CD14-positive monocyte (primary cell): Measurements from ENCODE around the gene RGMB. TPM values are rescaled to one million over a fixed set of nuclear protein-coding genes. Genes with fewer than 3 reads are reported as not detected.

Experiments
- DNase-seq, 3 donors: peaks; one replicate each; pipeline ENCODE4 v3.0.0-alpha.2; 2011 to 2022
- H2AFZ ChIP-seq: 2 replicates; pipeline ENCODE4 v1.6.0; 2012; ENCODE audit warnings: mild to moderate bottlenecking, low read depth, low read length, inconsistent platforms; ENCODE audit not compliant: insufficient read depth, poor library complexity, severe bottlenecking
- H3K27ac ChIP-seq, 2 donors: 1 replicate in 1 of 2; 2 replicates in 1 of 2; pipeline ENCODE4 v1.5.1; 2012 to 2013; ENCODE audit warnings: low read length in 2 of 2, control low read depth in 1 of 2, inconsistent platforms in 1 of 2, low read depth in 1 of 2, mild to moderate bottlenecking in 1 of 2
- H3K27me3 ChIP-seq, 2 donors: one replicate each; pipeline versions ENCODE4 v1.6.0 to v1.6.1; 2011 to 2013; ENCODE audit warnings: low read length in 2 of 2; ENCODE audit not compliant: control insufficient read depth in 2 of 2, insufficient read depth in 2 of 2
- H3K36me3 ChIP-seq, 2 donors: replicated peaks in 1 of 2; 1 replicate in 1 of 2; 2 replicates in 1 of 2; pipeline versions ENCODE4 v1.5.1 to v1.6.1; 2012 to 2013; ENCODE audit warnings: low read length in 2 of 2, control low read depth in 1 of 2, inconsistent platforms in 1 of 2, mild to moderate bottlenecking in 1 of 2; ENCODE audit not compliant: insufficient read depth in 2 of 2, control insufficient read depth in 1 of 2
- H3K4me1 ChIP-seq, 2 donors: 1 replicate in 1 of 2; 2 replicates in 1 of 2; pipeline versions ENCODE4 v1.5.1 to v1.6.1; 2012 to 2013; ENCODE audit warnings: low read length in 2 of 2, control low read depth in 1 of 2, inconsistent platforms in 1 of 2, mild to moderate bottlenecking in 1 of 2, moderate library complexity in 1 of 2; ENCODE audit not compliant: insufficient read depth in 2 of 2, control insufficient read depth in 1 of 2
- H3K4me2 ChIP-seq: replicated peaks from 2 replicates; pipeline ENCODE3; 2012; ENCODE audit warnings: low read length, moderate library complexity, mild to moderate bottlenecking; ENCODE audit not compliant: poor library complexity, severe bottlenecking; ENCODE audit errors: extremely low read depth
- H3K4me3 ChIP-seq, 3 experiments: fragments of 200-600 bp in 1 of 3; sonication (generic) in 1 of 3; replicated peaks in 1 of 3; 1 replicate in 2 of 3; 2 replicates in 1 of 3; pipeline ENCODE4 v1.5.1; 2011 to 2013; ENCODE audit warnings: low read length in 3 of 3, mild to moderate bottlenecking in 3 of 3, control low read depth in 2 of 3, low read depth in 2 of 3, inconsistent platforms in 1 of 3, moderate library complexity in 1 of 3
- H3K79me2 ChIP-seq: 2 replicates; pipeline ENCODE4 v1.6.0; 2012; ENCODE audit warnings: mild to moderate bottlenecking, control low read depth, inconsistent platforms, low read length, moderate library complexity; ENCODE audit not compliant: insufficient read depth
- H3K9ac ChIP-seq: 2 replicates; pipeline ENCODE4 v1.6.0; 2017; ENCODE audit warnings: low read length, mild to moderate bottlenecking; ENCODE audit not compliant: insufficient read depth, poor library complexity, severe bottlenecking
- H3K9me3 ChIP-seq, 2 donors: replicated peaks in 1 of 2; 1 replicate in 1 of 2; 2 replicates in 1 of 2; pipeline versions ENCODE4 v1.5.1 to v1.6.1; 2012 to 2013; ENCODE audit warnings: low read length in 2 of 2, control low read depth in 1 of 2; ENCODE audit not compliant: control insufficient read depth in 1 of 2, insufficient read depth in 1 of 2
- H4K20me1 ChIP-seq: 2 replicates; pipeline ENCODE4 v1.6.0; 2012; ENCODE audit warnings: mild to moderate bottlenecking, low read length, control low read depth, moderate library complexity; ENCODE audit not compliant: insufficient read depth
- H3K27ac Mint-ChIP-seq, 7 donors: one replicate each; pipeline ENCODE4 v1.8.0; 2020; ENCODE audit warnings: mild to moderate bottlenecking in 7 of 7, mixed read lengths in 7 of 7, moderate library complexity in 6 of 7, inconsistent platforms in 2 of 7
- H3K27me3 Mint-ChIP-seq, 3 donors: one replicate each; pipeline ENCODE4 v1.8.0; 2021 to 2022; ENCODE audit warnings: low read depth in 3 of 3, mild to moderate bottlenecking in 3 of 3, mixed read lengths in 3 of 3, moderate library complexity in 3 of 3, inconsistent platforms in 1 of 3
- H3K36me3 Mint-ChIP-seq, 2 donors: one replicate each; pipeline ENCODE4 v1.8.0; 2020; ENCODE audit warnings: mixed read lengths in 2 of 2, inconsistent platforms in 1 of 2, mild to moderate bottlenecking in 1 of 2
- H3K4me1 Mint-ChIP-seq: one replicate; pipeline ENCODE4 v1.8.0; 2020; ENCODE audit warnings: mild to moderate bottlenecking, mixed read lengths
- H3K4me3 Mint-ChIP-seq, 2 donors: one replicate each; pipeline ENCODE4 v1.8.0; 2020; ENCODE audit warnings: mild to moderate bottlenecking in 2 of 2, mixed read lengths in 2 of 2, moderate library complexity in 1 of 2
- H3K9me3 Mint-ChIP-seq, 7 donors: one replicate each; pipeline ENCODE4 v1.8.0; 2020 to 2022; ENCODE audit warnings: mixed read lengths in 7 of 7, mild to moderate bottlenecking in 6 of 7, moderate library complexity in 6 of 7, inconsistent platforms in 2 of 7
- WGBS: methylation state at CpG from one replicate; pipeline ENCODE4 v1.1.5; 2013; ENCODE audit warnings: missing lambda C conversion rate; ENCODE audit not compliant: insufficient coverage; 5-methylcytosine and 5-hydroxymethylcytosine counted together
- intact Hi-C, 2 donors: fragments of 100-400 bp; cut with micrococcal nuclease; formaldehyde crosslinking; loops; one replicate each; pipeline versions ENCODE4 v1.15.0 to v1.15.1; 2023
- polyA plus RNA-seq, 3 donors: library from polyadenylated mRNA; depleted of rRNA in 1 of 3; unstranded in 2 of 3; stranded (reverse) in 1 of 3; fragments of 300-500 nt in 2 of 3; fragments of >200 nt in 1 of 3; fragmentation: Illumina TruSeq in 2 of 3; gene quantifications; 1 replicate in 2 of 3; 2 replicates in 1 of 3; pipeline ENCODE4 v1.2.3, GENCODE V29; 2012 to 2021
- TF ChIP-seq, protein P1 (sequence below): fragments of 200-600 bp; IDR thresholded peaks from one replicate; pipeline ENCODE4 v1.8.0; 2022; ENCODE audit warnings: antibody characterized with exemption, mild to moderate bottlenecking

RGMB gene
- polyA plus RNA-seq, 3 donors, result 0.12 to 0.17 TPM; not detected in 1

DNA sequence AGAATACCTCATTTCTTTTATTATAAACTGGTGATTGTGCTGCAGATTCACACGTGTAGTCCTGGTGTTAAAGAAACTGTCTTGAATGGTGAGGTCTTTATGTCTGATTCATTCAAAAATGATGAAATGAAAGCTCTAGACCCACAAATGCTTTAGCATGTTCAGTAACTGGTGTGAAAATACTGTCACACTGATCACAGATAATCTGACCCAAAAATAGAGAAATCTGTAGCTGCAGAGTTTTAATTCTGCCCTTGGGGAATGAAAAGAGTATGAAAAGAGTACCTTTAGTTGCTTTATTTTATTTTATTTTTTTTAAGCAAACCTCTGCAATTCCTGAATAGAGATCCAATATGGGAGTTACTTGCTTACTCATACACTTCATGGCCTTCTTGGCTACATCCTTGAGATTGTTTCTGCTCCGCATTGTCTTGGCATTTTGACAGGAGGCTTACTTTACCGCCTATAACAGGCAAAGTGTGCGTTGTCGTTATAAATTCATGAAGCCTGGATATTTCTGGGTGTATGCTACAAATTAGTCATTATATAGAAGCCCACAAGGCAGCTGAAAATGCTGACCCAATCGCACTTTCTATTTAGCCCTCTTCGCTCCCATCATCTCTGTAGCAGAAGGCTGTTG lies 2.7 kb downstream of the RGMB start:
- Histone ChIP-seq H3K27ac (no peak overlapping the region), H3K4me2 (no peak overlapping the region), H3K4me3 (no peak overlapping the region), H2AFZ (no peak overlapping the region), H3K9me3 (peaks cover 8 to 25% of the 10 kb centered on the region in 2 donors), H4K20me1 (no peaks in the 10 kb centered on the region), H3K4me1 (peaks cover 22 to 31% of the 10 kb centered on the region in 2 donors), H3K9ac (no peak overlapping the region), H3K36me3 (no peaks in the 10 kb centered on the region), H3K79me2 (no peaks in the 10 kb centered on the region), H3K27me3 (peaks cover 64 to 89% of the 10 kb centered on the region in 2 donors)
- no peak for DNase-seq
- Mint-ChIP-seq H3K4me3 (peak overlapping the region in 1 of 2 donors; percentile 99), H3K27me3 (peaks cover 66 to 83% (median 68%) of the 10 kb centered on the region in 3 donors), H3K4me1 (peaks cover 25% of the 10 kb centered on the region), H3K36me3 (peaks cover 9 to 15% of the 10 kb centered on the region in 2 donors), H3K9me3 (peaks cover 7 to 31% (median 27%) of the 10 kb centered on the region in 7 donors), H3K27ac (no peak overlapping the region)
- intact Hi-C loops, result no loop called here
- TF ChIP-seq, protein P1, sequence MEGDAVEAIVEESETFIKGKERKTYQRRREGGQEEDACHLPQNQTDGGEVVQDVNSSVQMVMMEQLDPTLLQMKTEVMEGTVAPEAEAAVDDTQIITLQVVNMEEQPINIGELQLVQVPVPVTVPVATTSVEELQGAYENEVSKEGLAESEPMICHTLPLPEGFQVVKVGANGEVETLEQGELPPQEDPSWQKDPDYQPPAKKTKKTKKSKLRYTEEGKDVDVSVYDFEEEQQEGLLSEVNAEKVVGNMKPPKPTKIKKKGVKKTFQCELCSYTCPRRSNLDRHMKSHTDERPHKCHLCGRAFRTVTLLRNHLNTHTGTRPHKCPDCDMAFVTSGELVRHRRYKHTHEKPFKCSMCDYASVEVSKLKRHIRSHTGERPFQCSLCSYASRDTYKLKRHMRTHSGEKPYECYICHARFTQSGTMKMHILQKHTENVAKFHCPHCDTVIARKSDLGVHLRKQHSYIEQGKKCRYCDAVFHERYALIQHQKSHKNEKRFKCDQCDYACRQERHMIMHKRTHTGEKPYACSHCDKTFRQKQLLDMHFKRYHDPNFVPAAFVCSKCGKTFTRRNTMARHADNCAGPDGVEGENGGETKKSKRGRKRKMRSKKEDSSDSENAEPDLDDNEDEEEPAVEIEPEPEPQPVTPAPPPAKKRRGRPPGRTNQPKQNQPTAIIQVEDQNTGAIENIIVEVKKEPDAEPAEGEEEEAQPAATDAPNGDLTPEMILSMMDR, result no peak
- WGBS, result no CpG with 5 or more reads among the region's 7 CpGs

DNA sequence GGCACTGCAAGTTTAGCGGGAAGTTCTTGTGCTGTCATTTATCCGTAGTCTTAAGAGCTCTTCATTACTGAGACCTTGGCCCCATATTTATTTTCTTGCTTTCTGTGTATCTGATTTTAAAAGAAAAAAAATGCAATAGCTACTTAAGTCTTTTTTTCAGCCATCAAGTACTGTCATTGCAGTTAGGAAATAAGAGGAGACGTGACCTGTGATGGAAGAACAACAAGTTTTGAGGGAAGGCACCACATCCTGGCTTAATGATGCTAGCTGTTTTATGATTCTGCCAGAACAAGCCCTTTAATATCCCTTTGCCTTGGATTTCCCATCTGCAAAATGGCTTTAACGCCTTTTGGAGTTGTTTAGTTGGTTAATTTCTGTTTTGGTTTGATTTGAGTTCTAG lies 3.8 kb downstream of the RGMB start:
- no peak for DNase-seq
- Mint-ChIP-seq H3K4me3 (peak overlapping the region in 1 of 2 donors; percentile 67), H3K4me1 (peaks cover 16% of the 10 kb centered on the region), H3K36me3 (peaks cover 9 to 15% of the 10 kb centered on the region in 2 donors), H3K9me3 (peaks cover 7 to 29% (median 20%) of the 10 kb centered on the region in 7 donors), H3K27ac (no peak overlapping the region), H3K27me3 (peaks cover 57 to 75% (median 58%) of the 10 kb centered on the region in 3 donors)
- H3K27me3 ChIP-seq, result peaks cover 64 to 78% of the 10 kb centered on the region in 2 donors
- WGBS, result 86% methylated on average over 1 of the region's 4 CpGs
- no peaks in the 10 kb centered on the region for H3K79me2 ChIP-seq
- H2AFZ ChIP-seq, result no peak overlapping the region
- H3K36me3 ChIP-seq, result no peaks in the 10 kb centered on the region
- intact Hi-C loops, result no loop called here
- H3K9ac ChIP-seq, result no peak overlapping the region
- no peak overlapping the region for H3K4me3 ChIP-seq
- H4K20me1 ChIP-seq, result no peaks in the 10 kb centered on the region
- H3K4me1 ChIP-seq, result peaks cover 17 to 25% of the 10 kb centered on the region in 2 donors
- H3K9me3 ChIP-seq, result peaks cover 8 to 20% of the 10 kb centered on the region in 2 donors
- no peak overlapping the region for H3K4me2 ChIP-seq
- H3K27ac ChIP-seq, result no peak overlapping the region
- TF ChIP-seq, protein P1, result no peak
